Measurements from ENCODE around the gene POU2AF2.
"Not testable (repeated sequence)": the region's sequence is repeated elsewhere in the genome, so short reads cannot be mapped to it uniquely, and the experiment has no call there.

The POU2AF2 gene

DNA sequence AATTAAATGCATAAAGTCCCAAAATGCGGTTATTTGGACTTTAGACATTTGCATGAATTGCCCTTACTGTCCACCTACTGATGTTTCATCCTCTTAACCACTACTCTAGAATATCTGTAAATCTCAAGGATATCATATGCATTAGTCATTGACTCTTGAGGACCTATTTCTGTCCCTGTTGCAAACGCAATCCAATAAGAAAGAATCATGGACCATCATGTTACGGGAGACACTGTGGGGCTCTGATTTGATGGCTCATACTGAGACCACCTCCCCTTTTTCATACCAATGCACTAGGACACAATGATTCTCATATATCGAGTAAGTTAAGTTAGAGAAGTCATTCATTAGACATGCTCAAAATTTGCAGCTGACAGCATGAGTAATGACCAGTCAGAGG is 14.4 kb downstream of the POU2AF2 start:
- no peak for DNase-seq

DNA sequence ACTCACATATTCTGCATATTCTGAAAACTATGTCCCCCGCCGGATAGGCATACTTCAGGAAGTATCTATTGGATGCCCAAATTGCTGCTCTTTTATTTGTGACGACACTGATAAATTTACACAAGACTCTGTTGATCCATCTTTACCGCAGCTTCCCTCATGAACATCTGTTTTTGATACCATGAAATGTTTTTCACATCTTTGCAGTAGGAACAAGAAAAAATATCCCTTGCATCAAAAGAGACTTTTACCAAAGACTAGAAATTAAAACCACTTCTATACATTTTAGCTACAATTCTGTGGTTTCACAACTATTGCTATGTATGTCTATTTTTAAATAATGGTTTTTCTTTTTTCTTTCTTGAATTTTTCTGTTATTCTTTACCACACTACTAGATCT is 15.3 kb downstream of the POU2AF2 start:
- DNase-seq = no peak

DNA sequence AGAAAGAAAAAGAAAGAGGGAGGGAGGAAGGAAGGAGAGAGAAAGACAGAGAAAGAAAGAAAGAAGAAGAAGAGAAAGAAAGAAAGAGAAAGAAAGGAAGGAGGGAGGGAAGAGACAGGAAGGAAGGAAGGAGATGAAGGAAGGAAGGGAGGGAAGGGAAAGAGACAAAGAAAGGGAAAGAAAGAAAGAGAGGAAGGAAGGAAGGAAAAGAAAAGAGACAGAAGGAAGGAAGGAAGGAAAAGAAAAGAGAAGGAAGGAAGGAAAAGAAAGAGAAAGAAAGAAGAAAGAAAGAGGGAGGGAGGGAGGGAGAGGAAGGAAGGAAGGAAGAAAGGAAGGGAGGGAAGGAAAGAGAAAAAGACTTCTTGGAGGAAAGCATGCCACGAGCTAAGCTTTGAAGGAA is 19.1 kb downstream of the POU2AF2 start:
- no peak for DNase-seq

DNA sequence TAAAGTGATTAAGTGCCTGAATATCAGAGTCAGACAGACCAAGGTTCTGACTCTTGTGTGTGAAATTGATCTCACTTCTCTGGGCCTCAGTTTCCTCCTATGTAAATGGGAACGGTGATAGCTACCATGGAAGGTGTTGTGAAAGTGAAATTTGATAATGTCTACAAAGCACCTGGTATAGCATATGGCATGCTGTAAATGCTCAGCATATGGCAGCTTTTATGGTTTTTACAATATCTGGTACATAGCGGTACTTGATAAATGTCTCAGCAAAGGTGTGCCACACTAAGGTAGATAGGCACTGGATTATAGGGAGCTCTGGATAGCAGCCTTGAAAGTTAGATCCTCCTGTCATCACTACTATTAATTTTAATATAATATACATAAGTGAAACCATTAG is 19.9 kb downstream of the POU2AF2 start:
- DNase-seq = no peak

DNA sequence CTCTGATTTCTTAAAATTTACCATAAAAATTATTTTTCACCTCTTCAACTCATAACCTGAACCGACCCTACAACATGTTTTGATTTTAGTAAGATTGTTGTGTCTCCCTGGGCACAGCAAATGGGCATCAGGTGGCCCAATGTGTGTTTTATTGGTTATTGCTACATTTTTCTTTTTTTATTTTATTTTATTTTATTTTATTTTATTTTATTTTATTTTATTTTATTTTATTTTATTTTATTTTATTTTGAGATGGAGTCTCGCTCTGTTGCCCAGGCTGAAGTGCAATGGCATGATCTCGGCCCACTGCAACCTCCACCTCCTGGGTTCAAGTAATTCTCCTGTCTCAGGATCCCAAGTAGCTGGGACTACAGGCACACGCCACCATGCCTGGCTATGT is 22.8 kb downstream of the POU2AF2 start:
- DNase-seq = not testable (repeated sequence)

DNA sequence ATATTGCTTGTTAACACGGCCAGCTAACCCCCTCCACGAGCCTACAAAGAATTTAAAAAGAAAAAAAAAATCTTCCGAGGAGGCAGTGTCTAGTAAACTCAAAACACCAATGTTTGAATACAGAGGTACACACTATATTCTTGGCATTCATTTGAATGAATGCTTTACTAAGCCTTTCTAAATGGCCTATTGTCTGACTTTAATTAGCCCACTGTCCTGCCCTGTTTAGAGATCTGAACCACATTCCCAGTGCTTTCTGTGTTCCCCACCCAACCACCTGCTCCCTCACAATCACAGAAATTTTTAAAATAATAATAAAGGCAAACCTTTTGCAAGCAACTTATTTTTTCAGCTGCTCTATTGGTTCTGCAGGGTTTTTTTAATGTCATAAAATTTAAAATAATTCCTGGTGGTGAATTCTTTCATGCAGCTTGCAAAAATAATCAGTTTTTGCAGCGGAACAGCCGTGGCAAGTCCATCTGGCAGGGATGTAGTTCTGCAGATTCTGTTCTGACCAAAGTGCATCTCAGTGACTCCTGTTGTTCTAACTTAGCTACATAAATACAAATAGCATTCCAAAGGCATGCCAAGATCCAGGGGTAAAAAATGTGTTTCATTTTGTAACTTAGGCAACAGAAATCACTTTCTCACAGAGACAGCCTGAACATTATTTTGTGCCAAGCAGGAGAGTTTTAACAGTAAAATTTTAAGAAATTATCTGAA is 23.8 kb downstream of the POU2AF2 start:
- no peak for DNase-seq

DNA sequence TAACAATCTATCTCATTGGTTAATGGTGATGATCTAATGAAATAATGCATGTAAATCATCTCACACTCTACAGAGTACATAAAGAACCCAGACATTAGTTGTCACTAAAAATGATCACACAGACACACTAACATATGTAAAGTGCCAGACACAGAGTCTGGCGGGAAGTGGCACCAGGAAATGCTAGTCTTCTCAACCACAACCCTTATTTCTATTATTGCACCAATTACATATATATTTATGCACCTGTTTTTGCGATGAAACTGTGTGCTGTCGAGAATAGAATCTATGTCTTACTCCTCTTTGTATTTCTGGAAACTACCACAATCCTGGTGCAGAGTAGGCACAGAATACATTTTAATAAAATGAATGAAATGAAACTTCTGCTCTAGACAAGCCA is 26.9 kb downstream of the POU2AF2 start:
- no peak for DNase-seq

DNA sequence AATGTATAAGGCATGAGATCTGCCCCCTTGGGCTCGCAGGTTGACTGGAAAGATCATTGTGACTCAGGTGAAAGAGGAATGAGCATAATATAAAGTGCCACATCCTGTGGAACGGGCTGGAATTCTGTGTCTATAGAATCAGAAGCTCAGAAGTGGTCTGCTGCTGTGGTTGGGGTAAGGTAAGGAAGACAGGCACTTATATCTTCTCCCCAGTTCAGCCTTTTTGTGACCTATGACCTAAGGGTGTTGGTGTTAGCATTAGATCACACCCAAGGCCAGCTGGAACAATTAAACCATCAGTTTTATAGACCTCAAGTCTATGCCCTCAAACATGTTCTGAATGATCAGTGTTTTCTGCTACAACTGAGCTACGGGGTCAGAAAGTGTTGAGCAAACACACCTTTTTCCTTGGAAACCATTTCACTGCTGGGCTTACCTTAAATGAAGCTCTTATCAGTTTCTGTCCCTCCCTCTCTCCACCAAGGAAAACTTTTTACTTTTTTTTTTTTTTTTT is 37.1 kb downstream of the POU2AF2 start:
- DNase-seq = no peak

DNA sequence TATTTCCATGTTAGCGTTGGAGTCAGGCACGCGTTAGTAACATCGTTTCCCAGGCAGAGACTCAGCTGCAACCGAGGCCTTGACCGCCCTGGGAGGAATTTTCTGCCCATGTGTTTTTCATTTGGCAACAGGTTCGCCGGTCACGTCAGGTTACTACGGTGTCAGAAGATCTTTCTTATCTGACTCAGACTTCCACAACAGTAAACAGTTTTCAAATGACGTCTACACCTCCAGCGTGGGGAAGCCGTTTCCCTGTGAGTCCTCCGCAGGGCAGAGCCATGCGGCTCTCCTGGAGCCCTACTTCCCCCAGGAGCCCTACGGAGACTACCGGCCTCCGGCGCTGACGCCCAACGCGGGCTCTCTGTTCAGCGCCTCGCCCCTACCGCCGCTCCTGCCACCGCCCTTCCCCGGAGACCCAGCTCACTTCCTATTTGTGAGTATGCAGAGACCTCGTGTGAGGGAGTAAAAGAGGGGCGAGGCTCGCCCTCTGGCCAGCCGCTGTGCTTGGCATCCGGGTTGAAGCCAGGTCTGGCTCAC is 38.5 kb downstream of the POU2AF2 start:
- DNase-seq = no peak

DNA sequence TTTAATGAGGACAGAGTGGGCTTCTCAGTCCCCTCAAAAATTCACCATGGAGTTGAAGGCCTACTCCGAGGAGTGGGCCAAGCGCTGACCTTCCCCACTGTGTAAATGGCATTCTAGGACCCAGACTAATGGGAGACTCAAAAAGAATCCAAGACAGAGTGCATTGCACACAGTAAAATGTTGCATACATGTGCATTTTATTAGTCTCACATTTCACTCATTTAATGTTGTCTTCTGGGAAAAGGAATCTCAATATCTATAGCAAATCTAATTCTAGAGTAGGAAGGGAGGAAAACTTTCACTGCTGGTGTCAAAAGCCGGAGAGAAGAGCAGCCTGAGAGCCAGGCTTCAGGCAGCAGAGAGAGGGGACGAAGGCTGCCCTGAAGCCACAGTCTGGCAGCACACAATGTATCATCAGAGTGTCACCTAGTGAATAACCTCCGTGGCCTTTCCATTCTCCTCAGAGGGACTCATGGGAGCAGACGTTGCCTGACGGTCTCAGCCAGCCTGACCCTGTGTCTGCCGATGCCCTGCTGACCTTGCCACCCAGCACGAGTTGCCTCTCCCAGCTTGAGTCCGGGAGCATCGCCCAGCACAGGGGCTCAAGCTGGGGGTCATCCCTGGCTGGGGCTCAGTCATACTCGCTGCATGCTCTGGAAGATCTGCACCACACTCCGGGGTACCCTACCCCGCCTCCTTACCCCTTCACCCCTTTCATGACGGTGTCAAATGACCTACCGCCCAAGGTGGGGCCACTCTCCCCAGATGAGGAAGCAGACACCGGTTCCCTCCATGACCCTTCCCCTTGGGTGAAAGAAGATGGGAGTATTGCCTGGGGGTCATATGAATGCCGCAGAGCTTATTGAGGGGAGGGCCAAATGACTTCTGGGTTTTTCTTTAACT is 39.9 kb downstream of the POU2AF2 start:
- no peak for DNase-seq

DNA sequence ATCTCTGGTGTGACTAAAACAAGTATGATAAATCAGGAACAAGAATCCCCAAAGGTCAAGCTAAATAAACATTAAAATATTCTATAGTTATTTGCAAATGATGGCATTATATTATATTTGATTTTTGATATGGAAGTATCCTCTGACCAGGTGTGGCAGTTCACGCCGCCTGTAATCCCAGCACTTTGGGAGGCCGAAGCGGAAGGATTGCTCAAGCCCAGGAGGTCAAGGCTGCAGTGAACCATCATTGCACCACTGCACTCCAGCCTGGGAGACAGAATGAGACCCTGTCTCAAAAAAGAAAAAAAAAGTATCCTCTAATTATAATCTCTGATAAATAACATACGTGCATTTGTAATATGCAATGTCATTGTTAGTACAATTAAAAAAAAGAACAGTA is 46.2 kb downstream of the POU2AF2 start:
- no peak for DNase-seq

DNA sequence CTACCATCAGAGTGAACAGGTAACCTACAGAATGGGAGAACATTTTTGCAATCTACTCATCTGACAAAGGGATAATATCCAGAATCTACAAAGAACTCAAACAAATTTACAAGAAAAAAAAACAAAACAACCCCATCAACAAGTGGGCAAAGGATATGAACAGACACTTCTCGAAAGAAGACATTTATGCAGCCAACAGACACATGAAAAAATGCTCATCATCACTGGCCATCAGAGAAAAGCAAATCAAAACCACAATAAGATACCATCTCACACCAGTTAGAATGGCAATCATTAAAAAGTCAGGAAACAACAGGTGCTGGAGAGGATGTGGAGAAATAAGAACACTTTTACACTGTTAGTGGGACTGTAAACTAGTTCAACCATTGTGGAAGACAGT is 46.9 kb downstream of the POU2AF2 start:
- DNase-seq = not testable (repeated sequence)

DNA sequence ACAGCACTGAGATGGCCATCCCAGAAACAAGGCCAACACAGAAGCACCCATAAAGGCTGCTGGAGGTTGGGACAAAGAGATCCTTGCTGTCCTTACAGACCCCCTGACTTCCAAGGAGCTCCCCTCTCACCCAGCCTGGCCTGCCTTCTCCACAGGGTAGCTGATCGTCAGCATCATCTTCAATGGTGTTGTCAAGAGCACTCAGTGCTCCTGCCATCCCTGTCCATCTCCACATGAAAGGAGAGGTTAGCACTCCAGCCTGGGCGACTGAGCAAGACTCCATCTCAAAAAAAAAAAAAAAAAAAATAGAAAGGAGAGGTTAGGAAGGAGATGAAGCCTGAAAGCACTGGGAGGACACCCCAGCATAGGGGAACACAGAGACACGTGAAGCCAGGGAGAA is 50.7 kb downstream of the POU2AF2 start:
- no peak for DNase-seq

DNA sequence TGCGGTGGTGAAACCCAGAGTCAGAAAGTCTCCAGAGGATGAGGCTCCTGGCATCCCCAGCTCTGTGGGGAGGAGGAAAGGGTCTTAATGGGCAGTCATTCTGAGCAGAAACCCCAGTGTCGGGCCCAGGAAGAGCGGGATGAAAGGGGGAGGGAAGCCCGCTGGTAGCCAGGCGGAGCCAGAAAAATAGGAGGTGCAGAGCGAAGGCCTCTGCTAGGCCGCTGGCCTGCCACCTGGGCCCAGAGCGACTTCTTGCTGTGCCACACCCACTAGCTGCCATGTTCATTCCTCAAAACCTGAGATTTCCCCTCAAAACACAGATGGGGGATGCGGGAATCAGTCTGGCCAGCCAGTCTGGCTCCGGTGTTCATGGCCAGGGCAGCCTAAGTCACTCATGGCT is 52.2 kb downstream of the POU2AF2 start:
- DNase-seq = no peak

DNA sequence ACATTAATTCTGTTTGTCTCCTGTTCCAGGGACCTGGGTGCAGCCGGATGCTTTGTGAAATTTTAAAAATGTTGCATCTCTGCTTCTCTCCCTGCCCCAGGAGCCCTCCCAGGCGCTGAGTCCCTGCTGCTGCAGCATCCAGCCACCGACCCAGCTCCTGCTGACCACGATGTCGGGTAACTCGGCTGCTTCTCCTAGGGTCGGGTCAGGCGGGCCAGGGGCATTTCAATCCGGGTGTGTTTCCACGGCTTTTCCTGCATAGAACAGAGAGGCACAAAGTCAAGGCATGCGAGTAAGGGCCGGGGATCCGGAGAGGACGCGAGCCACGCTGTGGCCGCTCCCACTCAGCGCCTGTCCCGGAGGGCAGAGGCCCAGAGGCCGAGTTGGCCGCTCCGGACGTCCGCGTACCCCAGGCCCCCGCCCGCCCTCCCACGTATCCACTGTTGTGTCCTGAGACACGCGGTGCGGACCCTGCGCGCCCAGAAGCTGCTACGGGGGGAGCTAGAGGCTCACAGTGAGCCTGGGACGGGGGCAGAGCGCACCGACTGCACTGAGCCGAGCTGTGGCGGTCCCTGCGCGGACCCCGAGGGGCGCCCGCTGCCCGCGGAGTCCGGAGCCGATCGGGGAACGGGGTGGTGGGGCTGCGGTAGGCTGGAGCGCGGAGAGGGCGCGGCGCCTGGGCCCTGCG is 53.0 kb downstream of the POU2AF2 start, which contains the start of gene POU2AF3:
POU2AF3 (plus strand) TSS at position 134 of the 688 bp plus-strand sequence; CDS start at position 170, 36 bp downstream.
- no peak for DNase-seq

DNA sequence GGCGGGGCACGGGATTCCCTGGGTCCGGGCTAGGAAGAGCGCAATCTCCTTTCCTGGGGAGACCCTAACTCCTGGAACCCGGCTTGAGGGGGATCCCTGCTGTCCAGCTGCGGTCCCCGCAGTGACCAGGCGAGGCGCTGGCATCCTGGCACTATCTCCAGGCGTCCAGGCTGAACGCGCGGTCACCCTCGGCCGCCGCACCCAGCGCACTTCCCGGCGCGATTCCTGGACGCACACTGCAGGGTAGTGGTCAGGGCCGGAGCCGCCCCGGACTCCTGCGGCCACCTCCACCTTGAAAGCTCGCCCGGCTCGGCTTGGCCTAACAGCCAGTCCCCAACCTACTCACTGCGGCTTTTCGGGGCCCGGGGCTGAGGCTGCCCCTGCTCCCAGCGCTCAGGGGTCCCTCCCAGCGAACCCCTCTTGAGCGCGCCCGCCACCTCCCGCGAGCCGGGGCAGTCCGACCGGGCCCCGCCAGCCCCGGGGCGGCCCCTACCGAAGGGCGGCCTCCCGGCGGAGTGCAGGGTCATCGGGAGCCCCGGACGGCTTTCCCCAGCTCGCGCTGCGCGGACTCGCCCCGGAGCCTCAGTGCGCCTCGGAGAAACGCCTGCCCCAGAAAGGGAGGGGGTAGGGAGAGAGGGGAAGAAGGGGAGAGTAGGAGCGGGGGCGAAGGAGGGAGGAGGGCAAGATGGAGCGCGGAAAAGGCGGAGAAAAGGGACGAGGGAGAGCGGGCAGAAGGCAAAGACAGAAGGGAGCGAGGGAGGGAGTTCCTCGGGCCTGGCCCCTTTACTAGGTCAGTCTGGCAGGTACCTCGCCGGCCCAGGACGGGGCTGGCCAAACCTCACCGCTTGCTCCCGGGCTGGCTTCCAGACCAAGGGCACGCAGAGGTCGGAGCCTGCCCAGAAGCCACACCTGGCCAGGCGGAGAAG is 53.8 kb downstream of the POU2AF2 start:
- no peak for DNase-seq

DNA sequence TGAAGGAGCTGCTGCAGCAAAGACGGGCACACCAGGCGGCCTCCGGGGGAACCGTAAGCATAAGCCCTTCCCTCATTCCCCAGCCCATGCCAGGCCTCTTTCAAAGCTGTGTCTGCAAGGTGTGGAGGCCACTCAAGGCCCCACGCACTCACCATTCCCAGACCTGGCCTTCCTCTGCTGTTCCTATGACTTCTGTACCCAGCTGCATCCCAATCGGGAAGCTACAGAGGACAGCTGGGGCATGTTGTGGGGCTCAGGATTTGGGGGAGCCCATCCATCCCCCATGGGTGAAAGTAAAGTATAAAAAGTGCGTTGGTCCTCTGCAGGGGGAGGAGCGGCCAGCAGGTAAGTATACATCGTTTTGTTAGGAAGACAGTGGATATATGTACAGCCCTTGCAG is 55.0 kb downstream of the POU2AF2 start:
- no peak for DNase-seq

DNA sequence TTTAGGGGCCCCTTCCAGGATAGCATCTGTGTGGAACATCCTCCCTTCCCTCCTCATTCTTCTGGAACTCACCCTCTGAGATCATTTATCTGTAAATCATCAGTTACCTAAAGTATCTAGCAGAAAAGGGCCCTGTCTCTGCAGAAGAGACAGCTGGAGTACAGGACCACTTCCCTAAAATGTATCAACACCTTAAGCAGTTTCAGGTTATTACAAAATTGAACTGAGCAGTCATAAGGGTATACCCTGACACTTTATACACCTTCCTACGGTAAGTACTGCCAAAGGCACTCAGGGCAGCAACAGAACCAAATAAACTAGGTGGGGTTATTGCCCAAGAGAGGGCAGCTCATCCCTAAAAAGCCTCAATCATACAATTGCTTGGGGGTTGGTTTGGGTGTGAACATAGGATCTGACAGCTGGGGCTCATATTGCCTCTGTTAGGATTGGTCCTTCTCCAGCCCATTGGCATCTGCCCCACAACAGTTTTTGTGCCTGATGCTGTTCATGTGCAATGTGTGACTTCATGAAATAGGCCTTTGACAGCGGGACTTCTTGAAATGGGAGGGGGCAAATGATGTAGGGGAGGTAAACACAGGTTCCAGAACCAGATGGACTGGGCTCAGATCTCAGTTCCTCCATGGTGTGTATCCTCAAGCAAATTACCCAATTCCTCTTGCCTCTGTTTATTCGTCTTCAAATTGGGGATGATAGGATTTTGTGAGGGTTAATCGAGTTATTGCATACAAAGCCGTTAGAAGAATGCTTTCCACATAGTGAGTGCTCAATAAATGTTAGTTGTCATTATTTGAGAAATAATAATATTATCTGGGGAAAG is 55.7 kb downstream of the POU2AF2 start:
- no peak for DNase-seq

DNA sequence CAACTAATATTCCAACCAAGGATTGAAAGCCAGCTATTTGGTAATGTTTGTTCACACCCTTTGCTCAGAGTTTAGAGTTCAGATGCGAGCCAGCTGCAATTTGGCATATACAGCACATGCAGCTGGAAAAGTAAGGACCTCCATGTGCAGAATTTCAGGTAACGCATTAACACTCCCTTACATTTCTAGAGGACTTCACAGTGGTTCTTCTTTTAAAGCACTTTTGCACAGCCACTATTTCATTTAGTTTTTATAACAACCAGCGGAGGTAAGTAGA is 56.3 kb downstream of the POU2AF2 start:
- no peak for DNase-seq

DNA sequence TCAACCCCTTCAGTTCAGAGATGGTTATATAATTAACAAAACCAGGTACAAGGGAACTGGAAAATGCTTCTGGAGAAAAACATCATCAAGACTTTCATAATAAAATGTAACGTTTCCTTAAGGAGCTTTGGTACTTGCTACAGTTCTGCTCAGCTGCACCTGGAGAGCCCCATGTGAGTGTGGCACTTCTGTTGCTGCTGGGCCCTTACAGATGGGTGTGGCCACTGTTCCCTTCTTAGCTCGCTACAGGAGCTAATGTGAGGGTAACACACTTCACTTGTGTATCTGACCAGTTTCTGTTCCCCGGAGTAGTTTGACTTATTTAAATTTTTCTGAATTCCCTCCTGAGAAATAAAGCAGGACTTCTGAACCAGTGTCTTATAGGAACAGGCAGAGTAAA is 56.8 kb downstream of the POU2AF2 start:
- no peak for DNase-seq

DNA sequence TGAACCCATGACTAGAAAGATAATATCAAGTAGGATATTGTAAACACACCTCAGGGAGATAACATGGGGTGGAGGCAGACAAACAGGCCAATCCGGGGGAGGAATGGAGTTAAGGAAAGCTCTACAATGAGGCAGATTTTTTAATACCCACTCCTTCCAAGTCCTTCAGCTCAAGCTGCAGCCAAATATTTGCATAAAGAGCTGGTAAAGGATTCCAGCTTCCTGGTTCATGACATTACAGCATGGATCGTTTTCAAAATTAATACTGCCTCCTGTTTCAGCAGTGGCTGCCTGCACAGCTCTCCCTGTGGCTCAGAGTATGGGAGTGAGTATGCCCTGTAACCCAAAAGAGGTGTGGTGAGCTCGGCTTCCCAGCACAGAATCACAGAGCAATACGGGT is 57.9 kb downstream of the POU2AF2 start:
- no peak for DNase-seq

All from central memory CD4-positive, alpha-beta T cell (primary cell).